GM23338 (cell line): Measurements from ENCODE around the gene LMO7. TPM values are rescaled to one million over a fixed set of nuclear protein-coding genes. Genes with fewer than 3 reads are reported as not detected.

ENCODE experiments used
- ATAC-seq: fragments of 200-7000 bp; cut with Tn5 transposase; 3 replicates; pipeline ENCODE4 v1.9.1; 2020
- DNase-seq: peaks from one replicate; pipeline ENCODE4 v3.0.0-alpha.2; 2015; ENCODE audit warnings: low spot score
- H2AFZ ChIP-seq: fragments of 200-600 bp; sonication (generic); 2 replicates; pipeline ENCODE4 v1.8.0; 2016; ENCODE audit warnings: antibody characterized with exemption, mild to moderate bottlenecking, moderate library complexity
- H3F3A ChIP-seq: fragments of 200-600 bp; sonication (generic); replicated peaks from 2 replicates; pipeline ENCODE4 v1.8.0; 2017; ENCODE audit warnings: antibody characterized with exemption, mixed run types, low read depth
- H3K27ac ChIP-seq: fragments of 200-600 bp; sonication (generic); 2 replicates; pipeline ENCODE4 v1.6.1; 2016; ENCODE audit warnings: low read depth
- H3K27me3 ChIP-seq: fragments of 200-600 bp; sonication (generic); 2 replicates; pipeline ENCODE4 v1.8.0; 2016; ENCODE audit warnings: mild to moderate bottlenecking, mixed run types, moderate library complexity; ENCODE audit not compliant: insufficient read depth
- H3K36me3 ChIP-seq: fragments of 200-600 bp; sonication (generic); 2 replicates; pipeline ENCODE4 v1.8.0; 2016; ENCODE audit warnings: mild to moderate bottlenecking; ENCODE audit not compliant: insufficient read depth
- H3K4me1 ChIP-seq: fragments of 200-600 bp; sonication (generic); 2 replicates; pipeline ENCODE4 v1.8.0; 2016; ENCODE audit warnings: mild to moderate bottlenecking, moderate library complexity; ENCODE audit not compliant: insufficient read depth
- H3K4me2 ChIP-seq: fragments of 200-600 bp; sonication (generic); 2 replicates; pipeline ENCODE4 v1.7.1; 2017; ENCODE audit warnings: mixed run types
- H3K4me3 ChIP-seq: fragments of 200-600 bp; sonication (generic); 2 replicates; pipeline ENCODE4 v1.6.1; 2016; ENCODE audit warnings: mixed run types
- H3K79me2 ChIP-seq: fragments of 200-600 bp; sonication (generic); replicated peaks from 2 replicates; pipeline ENCODE4 v1.8.0; 2017; ENCODE audit warnings: mild to moderate bottlenecking; ENCODE audit not compliant: insufficient read depth
- H3K9me2 ChIP-seq: fragments of 200-600 bp; sonication (generic); 2 replicates; pipeline ENCODE4 v1.8.0; 2017; ENCODE audit not compliant: insufficient read depth
- H4K20me1 ChIP-seq: fragments of 200-600 bp; sonication (generic); replicated peaks from 2 replicates; pipeline ENCODE4 v1.8.0; 2017; ENCODE audit warnings: mild to moderate bottlenecking; ENCODE audit not compliant: insufficient read depth
- H3K27ac Mint-ChIP-seq: 2 replicates; pipeline ENCODE4 v1.8.0; 2020; ENCODE audit warnings: inconsistent platforms, mild to moderate bottlenecking, moderate library complexity, mixed read lengths
- H3K27me3 Mint-ChIP-seq: 3 replicates; pipeline ENCODE4 v1.8.0; 2022; ENCODE audit warnings: low read depth, mild to moderate bottlenecking, moderate library complexity, mixed read lengths, inconsistent platforms; ENCODE audit not compliant: insufficient read depth, poor library complexity
- H3K36me3 Mint-ChIP-seq: 3 replicates; pipeline ENCODE4 v1.8.0; 2021; ENCODE audit warnings: low read depth, mild to moderate bottlenecking, inconsistent platforms, moderate library complexity, mixed read lengths
- H3K4me1 Mint-ChIP-seq: 3 replicates; pipeline ENCODE4 v1.8.0; 2020; ENCODE audit warnings: mild to moderate bottlenecking, inconsistent platforms, mixed read lengths
- H3K4me3 Mint-ChIP-seq: 3 replicates; pipeline ENCODE4 v1.8.0; 2021; ENCODE audit warnings: moderate library complexity, mild to moderate bottlenecking, inconsistent platforms, mixed read lengths
- H3K9me3 Mint-ChIP-seq: 3 replicates; pipeline ENCODE4 v1.8.0; 2020; ENCODE audit warnings: moderate library complexity, mild to moderate bottlenecking, inconsistent platforms, mixed read lengths
- CREB1 ChIP-seq: fragments of 250-450 bp; sonication (Bioruptor Pico); IDR thresholded peaks from 2 replicates; pipeline ENCODE4 v1.5.0; 2020; ENCODE audit warnings: low read depth, mild to moderate bottlenecking, moderate library complexity
- CTCF ChIP-seq, 2 experiments: fragments of 200-600 bp in 1 of 2; sonication (generic) in 1 of 2; conservative IDR thresholded peaks; 2 replicates each; pipeline versions ENCODE4 v1.5.1 to v1.6.1; 2016 to 2017; ENCODE audit warnings: antibody characterized with exemption in 2 of 2, low read depth in 2 of 2, mild to moderate bottlenecking in 2 of 2, moderate library complexity in 1 of 2
- ETS1 ChIP-seq: IDR thresholded peaks from 2 replicates; pipeline ENCODE4 v1.6.1; 2016; ENCODE audit warnings: antibody characterized with exemption
- EZH2 ChIP-seq: fragments of 200-600 bp; sonication (generic); IDR thresholded peaks from one replicate; pipeline ENCODE4 v1.8.0; 2017; ENCODE audit warnings: antibody characterized with exemption, mild to moderate bottlenecking, low read depth; ENCODE audit not compliant: unreplicated experiment
- EZH2phosphoT487 ChIP-seq: fragments of 200-600 bp; sonication (generic); IDR thresholded peaks from one replicate; pipeline ENCODE4 v1.8.1; 2018; ENCODE audit warnings: antibody characterized with exemption; ENCODE audit not compliant: unreplicated experiment
- JUNB ChIP-seq: IDR thresholded peaks from one replicate; pipeline ENCODE4 v1.6.1; 2016; ENCODE audit warnings: antibody characterized with exemption; ENCODE audit not compliant: unreplicated experiment
- NANOG ChIP-seq: IDR thresholded peaks from 2 replicates; pipeline ENCODE4 v1.6.1; 2016; ENCODE audit warnings: antibody characterized with exemption, borderline replicate concordance
- POLR2AphosphoS5 ChIP-seq: IDR thresholded peaks from 2 replicates; pipeline ENCODE4 v1.6.1; 2016; ENCODE audit warnings: antibody characterized with exemption, low read depth
- REST ChIP-seq: IDR thresholded peaks from one replicate; pipeline ENCODE4 v1.6.1; 2018; ENCODE audit warnings: antibody characterized with exemption; ENCODE audit not compliant: unreplicated experiment
- STAT1 ChIP-seq: IDR thresholded peaks from one replicate; pipeline ENCODE4 v1.6.1; 2016; ENCODE audit warnings: antibody characterized with exemption; ENCODE audit not compliant: unreplicated experiment
- ZNF114 ChIP-seq: fragments of 250-450 bp; sonication (Bioruptor Pico); IDR thresholded peaks from 2 replicates; pipeline ENCODE4 v1.5.0; 2020; ENCODE audit warnings: mild to moderate bottlenecking, moderate library complexity
- ZNF331 ChIP-seq: fragments of 250-450 bp; sonication (Bioruptor Pico); IDR thresholded peaks from 2 replicates; pipeline ENCODE4 v1.5.0; 2020; ENCODE audit warnings: low read depth, mild to moderate bottlenecking, moderate library complexity
- ZNF462 ChIP-seq: fragments of 250-450 bp; sonication (Bioruptor Pico); IDR thresholded peaks from 2 replicates; pipeline ENCODE4 v1.5.0; 2020; ENCODE audit warnings: mild to moderate bottlenecking, moderate library complexity
- polyA plus RNA-seq: library from polyadenylated mRNA; unstranded; fragments of >200 nt; fragmentation: Nextera tagmentation; extraction: Ambion mirVana; gene quantifications from 2 replicates; pipeline ENCODE4 v1.2.1, GENCODE V29; 2016
- total RNA-seq: library from RNA; depleted of rRNA; stranded (reverse); fragments of >200 nt; shearing (Covaris generic); gene quantifications from 2 replicates; pipeline ENCODE4 v1.2.3, GENCODE V29; 2014

The LMO7 gene
- total and polyA plus RNA-seq, 2 experiments from 2014 or later = 22.3 to 26.9 TPM

- Mint-ChIP-seq H3K9me3 (no peaks in the 10 kb centered on the region), H3K4me3 (no peak overlapping the region), H3K4me1 (peaks cover 7% of the 10 kb centered on the region; the same call in 2 of the 3 replicates), H3K27ac (no peak overlapping the region), H3K36me3 (no peaks in the 10 kb centered on the region), H3K27me3 (no peaks in the 10 kb centered on the region)
- Histone ChIP-seq H3F3A (no peaks in the 10 kb centered on the region), H3K4me3 (no peak overlapping the region), H3K4me1 (no peaks in the 10 kb centered on the region), H3K27me3 (no peaks in the 10 kb centered on the region), H2AFZ (no peak overlapping the region), H3K27ac (no peak overlapping the region), H3K9me2 (0 out of 2 replicates have a peak, but pooled peaks cover under 1% of the 10 kb centered on the region), H3K79me2 (no peaks in the 10 kb centered on the region), H3K4me2 (no peak overlapping the region), H3K36me3 (no peaks in the 10 kb centered on the region), H4K20me1 (no peaks in the 10 kb centered on the region)
- TF ChIP-seq EZH2phosphoT487 = no peak
- TF ChIP-seq ZNF462 (CRISPR knock-in tag) = no peak
- no peak for TF ChIP-seq STAT1
- no peak for TF ChIP-seq CTCF (conservative IDR thresholded peaks at IDR 0.05; ENCODE audit: low read depth in 2 of 2)
- TF ChIP-seq NANOG = no peak
- TF ChIP-seq EZH2 = no peak
- TF ChIP-seq ZNF331 = no peak
- no peak for TF ChIP-seq ZNF114 (CRISPR knock-in tag)
- TF ChIP-seq JUNB = no peak
- no peak for TF ChIP-seq ETS1
- TF ChIP-seq CREB1 = no peak
- no peak for TF ChIP-seq POLR2AphosphoS5
- no peak for TF ChIP-seq REST
- ATAC-seq (no peak), DNase-seq (no peak)
These were observed 134.5 kb downstream of the LMO7 start for GRCh38 chr13:75770592-75771011.
